ENCODE data around the gene NIFK.

- no peak for TF ChIP-seq EZH2 (IDR thresholded peaks at IDR 0.05; ENCODE audit: insufficient read depth, poor library complexity, severe bottlenecking)
- no peak for TF ChIP-seq EZH2phosphoT487 (IDR thresholded peaks at IDR 0.05; ENCODE audit: insufficient read depth, low read depth)
Measured at GRCh38 chr2:121686902-121687301, 49.8 kb downstream of the NIFK start.

Data from GM23248 (cell line).